ENCODE measurements around the gene TAS2R40.
"Not testable (repeated sequence)": the region's sequence is repeated elsewhere in the genome, so short reads cannot be mapped to it uniquely, and the experiment has no call there.

Gene TAS2R40

GRCh38 chr7:143221737-143222136, at the start of gene TAS2R40:
TSS of gene TAS2R40 (plus strand) at chr7:143222037. CDS start at chr7:143222079, 42 bp downstream.
- no peak within 1 kb of the TSS for H3K27ac ChIP-seq
- no peak for TF ChIP-seq CTCF (conservative IDR thresholded peaks at IDR 0.05; ENCODE audit: low read depth)
- ChIA-PET CTCF (no interaction called here), POLR2A (ENCODE audit: low non-redundant PET) (no interaction called here)
- DNase-seq (ENCODE audit: low spot score): no peak

GRCh38 chr7:143172354-143172753, 49.5 kb upstream of the TAS2R40 start:
- peak; percentile 13 for DNase-seq (ENCODE audit: low spot score)
- CTCF ChIA-PET: no interaction called here
- no peak for TF ChIP-seq CTCF (conservative IDR thresholded peaks at IDR 0.05; ENCODE audit: low read depth)
- POLR2A ChIA-PET (ENCODE audit: low non-redundant PET): no interaction called here
- H3K27ac ChIP-seq: no peak overlapping the region

- TF ChIP-seq CTCF (conservative IDR thresholded peaks at IDR 0.05; ENCODE audit: low read depth): no peak
- H3K27ac ChIP-seq: no peak overlapping the region
- CTCF ChIA-PET: no interaction called here
- POLR2A ChIA-PET (ENCODE audit: low non-redundant PET): no interaction called here
- DNase-seq (ENCODE audit: low spot score): no peak
Measured at GRCh38 chr7:143176128-143176527, 45.7 kb upstream of the TAS2R40 start.

- CTCF ChIA-PET: no interaction called here
- POLR2A ChIA-PET (ENCODE audit: low non-redundant PET): no interaction called here
- no peak for DNase-seq (ENCODE audit: low spot score)
- no peak for TF ChIP-seq CTCF (conservative IDR thresholded peaks at IDR 0.05; ENCODE audit: low read depth)
- no peak overlapping the region for H3K27ac ChIP-seq
Measured at GRCh38 chr7:143177374-143178119, 44.3 kb upstream of the TAS2R40 start.

- DNase-seq (ENCODE audit: low spot score); H3K27ac ChIP-seq; POLR2A ChIA-PET (ENCODE audit: low non-redundant PET); CTCF ChIA-PET: not testable (repeated sequence)
Measured at GRCh38 chr7:143180771-143181170, 41.1 kb upstream of the TAS2R40 start.

- no peak for DNase-seq (ENCODE audit: low spot score)
Measured at GRCh38 chr7:143181349-143181748, 40.5 kb upstream of the TAS2R40 start.

More at GRCh38 chr7:143181349-143181748, 40.5 kb upstream of the TAS2R40 start:
- CTCF ChIA-PET: no interaction called here
- TF ChIP-seq CTCF (conservative IDR thresholded peaks at IDR 0.05; ENCODE audit: low read depth): no peak
- no peak overlapping the region for H3K27ac ChIP-seq
- POLR2A ChIA-PET (ENCODE audit: low non-redundant PET): no interaction called here

All from RWPE1 (cell line).